ENCODE measurements around the gene BRINP2. TPM values are rescaled to one million over a fixed set of nuclear protein-coding genes. Genes with fewer than 3 reads are reported as not detected.

The BRINP2 gene
- total RNA-seq, 4 donors from 2014 or later, result 0.16 to 2.4 (median 0.40) TPM

DNA sequence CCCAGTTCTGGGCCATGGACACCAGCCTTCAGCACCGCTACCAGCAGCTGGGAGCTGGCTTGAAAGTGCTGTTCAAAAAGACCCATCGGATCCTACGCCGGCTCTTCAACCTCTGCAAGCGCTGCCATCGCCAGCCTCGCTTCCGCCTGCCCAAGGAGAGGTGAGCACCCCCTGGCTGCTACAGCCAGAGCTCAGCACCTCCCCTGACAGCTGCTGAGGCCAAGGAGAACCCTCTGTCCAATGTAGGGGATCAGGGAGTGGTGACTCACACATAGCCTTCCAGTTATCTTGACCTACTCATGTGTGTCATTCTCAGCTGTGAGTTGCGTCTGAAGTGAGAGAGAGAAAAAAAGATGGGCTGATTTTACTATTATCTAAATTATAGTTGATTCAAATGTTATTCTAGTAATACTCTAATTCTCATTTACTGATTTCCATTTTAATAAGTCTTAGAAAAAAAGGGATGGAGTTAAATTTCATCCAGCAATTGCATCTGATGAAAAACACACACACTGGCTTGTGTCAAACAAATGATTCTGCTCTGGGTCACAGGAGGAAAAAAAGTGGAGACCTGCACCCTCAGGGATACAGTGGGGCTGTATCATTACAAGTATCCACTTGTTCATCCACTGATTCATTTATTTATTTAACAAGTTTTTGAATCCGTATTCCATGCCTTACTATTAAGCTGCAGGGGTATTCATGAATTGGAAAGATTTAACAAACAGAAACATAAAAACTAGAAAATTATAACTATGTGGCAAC is 108.0 kb downstream of the BRINP2 start:
- TF ChIP-seq, protein P1, sequence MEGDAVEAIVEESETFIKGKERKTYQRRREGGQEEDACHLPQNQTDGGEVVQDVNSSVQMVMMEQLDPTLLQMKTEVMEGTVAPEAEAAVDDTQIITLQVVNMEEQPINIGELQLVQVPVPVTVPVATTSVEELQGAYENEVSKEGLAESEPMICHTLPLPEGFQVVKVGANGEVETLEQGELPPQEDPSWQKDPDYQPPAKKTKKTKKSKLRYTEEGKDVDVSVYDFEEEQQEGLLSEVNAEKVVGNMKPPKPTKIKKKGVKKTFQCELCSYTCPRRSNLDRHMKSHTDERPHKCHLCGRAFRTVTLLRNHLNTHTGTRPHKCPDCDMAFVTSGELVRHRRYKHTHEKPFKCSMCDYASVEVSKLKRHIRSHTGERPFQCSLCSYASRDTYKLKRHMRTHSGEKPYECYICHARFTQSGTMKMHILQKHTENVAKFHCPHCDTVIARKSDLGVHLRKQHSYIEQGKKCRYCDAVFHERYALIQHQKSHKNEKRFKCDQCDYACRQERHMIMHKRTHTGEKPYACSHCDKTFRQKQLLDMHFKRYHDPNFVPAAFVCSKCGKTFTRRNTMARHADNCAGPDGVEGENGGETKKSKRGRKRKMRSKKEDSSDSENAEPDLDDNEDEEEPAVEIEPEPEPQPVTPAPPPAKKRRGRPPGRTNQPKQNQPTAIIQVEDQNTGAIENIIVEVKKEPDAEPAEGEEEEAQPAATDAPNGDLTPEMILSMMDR (IDR thresholded peaks at IDR 0.05), result no peak
- no peak for DNase-seq (ENCODE audit: low spot score)
- no peak for ATAC-seq (ENCODE audit: low FRiP score)

DNA sequence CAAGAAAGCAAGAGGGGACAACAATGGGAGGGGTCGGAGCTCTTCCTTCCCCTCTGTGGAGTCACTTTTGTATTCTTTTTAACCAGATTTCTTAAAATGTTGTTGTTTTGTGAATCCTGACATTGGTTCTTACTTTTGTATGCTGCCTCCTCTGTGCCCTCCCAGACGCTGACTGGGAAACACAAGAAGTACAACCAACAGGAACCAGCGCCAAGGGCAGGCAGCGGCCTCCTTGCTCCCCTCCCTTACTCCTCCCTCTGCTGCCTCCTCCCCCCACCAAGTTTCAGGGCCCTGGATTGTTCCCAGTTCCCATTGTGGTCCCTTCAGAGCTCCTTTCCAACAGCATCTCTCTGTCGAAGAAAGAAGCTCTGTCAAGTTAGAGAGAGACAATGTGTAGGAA is 111.1 kb downstream of the BRINP2 start:
- ATAC-seq (ENCODE audit: low FRiP score), result no peak
- TF ChIP-seq, protein P1 (IDR thresholded peaks at IDR 0.05), result no peak
- no peak for DNase-seq (ENCODE audit: low spot score)

DNA sequence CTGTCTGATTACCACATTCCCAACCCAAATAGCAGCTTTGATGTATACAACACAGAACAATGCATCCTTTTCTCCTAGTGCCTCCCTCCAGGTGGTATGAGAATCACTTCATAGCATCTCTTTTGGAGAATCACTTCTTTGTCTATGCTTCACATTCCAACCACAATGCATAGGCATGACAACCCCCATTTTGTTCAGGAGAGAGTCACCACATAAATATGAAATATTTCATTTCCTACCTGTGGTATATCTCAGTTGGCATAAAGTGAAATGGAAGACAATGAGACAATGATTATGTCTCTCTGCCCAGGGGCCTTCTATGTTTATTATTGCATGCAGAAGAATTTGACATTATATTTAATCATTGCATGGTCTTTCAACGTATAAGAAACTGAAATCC is 112.2 kb downstream of the BRINP2 start:
- DNase-seq (ENCODE audit: low spot score) (no peak), ATAC-seq (ENCODE audit: low FRiP score) (no peak)
- TF ChIP-seq, protein P1 (IDR thresholded peaks at IDR 0.05), result no peak

DNA sequence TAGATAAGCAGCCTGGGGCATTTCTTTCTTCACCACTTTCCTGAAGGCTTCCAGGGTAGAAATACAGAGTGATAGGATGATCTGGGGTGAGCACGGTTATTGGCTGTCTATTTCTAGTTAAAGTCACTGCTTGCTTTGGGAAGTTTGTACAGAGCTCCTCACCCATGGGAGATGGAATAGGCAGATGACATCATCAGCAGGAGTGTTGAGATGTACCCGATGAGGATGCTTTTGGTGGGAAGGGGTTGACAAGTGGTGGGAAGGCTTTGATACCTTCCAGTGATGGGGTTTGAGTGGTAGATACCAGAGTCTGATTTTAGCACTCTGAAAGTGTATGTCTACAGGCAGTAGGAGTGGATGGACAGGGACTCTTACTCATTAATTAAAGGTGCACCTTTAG is 112.6 kb downstream of the BRINP2 start:
- TF ChIP-seq, protein P1 (IDR thresholded peaks at IDR 0.05), result no peak
- ATAC-seq (ENCODE audit: low FRiP score), result no peak

DNA sequence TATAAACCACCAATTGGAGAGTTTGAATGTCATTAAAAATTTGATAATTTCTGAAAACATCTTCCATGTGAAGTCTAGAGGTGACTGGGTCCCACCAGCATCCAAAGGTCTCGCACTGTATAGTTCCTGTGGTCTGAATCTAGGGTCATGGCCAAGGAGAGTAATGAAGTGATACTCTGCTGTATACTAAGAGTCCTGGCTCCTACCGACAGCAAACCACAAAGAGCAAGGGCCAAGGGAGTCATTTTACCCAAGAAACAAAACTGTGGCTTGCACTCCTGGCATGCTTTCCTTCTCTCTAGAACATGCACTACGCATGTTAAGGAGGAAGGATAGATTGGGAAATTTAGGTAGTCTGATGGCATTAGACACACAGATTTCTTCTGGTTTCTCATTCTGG is 115.6 kb downstream of the BRINP2 start:
- ATAC-seq (ENCODE audit: low FRiP score) (no peak), DNase-seq (ENCODE audit: low spot score) (no peak)
- TF ChIP-seq, protein P1 (IDR thresholded peaks at IDR 0.05), result no peak

More for the DNA sequence above, 112.6 kb downstream of the BRINP2 start:
- no peak for DNase-seq (ENCODE audit: low spot score)

DNA sequence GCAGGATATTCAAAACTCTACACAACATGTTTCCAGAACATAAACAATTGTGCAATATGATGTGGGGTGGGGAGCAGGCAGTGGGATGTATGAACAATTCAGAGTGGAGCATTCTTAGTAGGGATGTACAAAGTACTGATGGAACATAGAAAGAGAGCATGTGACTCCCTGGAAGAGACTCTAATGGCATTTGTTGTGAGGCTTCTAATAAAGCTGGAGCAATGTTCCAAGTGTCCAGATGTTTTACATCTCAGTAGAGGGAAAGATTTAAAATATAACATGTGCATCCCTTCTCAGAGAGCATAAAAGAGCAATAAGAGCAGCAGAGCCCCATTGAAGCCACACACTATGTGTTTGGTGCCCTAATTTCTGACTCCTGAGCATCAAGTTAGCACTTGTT is 116.5 kb downstream of the BRINP2 start:
- no peak for ATAC-seq (ENCODE audit: low FRiP score)
- TF ChIP-seq, protein P1 (IDR thresholded peaks at IDR 0.05), result no peak

DNA sequence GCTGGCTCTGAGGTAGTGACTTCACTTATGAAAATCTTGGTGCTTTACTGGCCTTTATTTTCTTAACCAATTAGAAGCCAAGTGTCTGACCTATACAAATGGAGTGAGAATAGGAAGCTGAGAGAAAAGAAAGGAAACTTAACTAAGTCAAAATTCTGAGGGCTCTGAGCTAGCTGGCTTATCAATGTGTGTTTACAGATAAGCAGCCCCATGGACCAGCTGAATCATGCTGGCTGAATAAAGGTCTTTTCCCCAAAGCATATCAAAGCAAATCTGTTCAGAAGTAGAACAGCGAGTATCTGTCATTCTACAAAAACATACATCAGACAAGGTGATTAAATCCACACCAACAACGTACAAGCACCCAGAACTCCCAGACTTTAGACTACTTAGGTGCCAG is 117.2 kb downstream of the BRINP2 start:
- DNase-seq (ENCODE audit: low spot score), result no peak
- ATAC-seq (ENCODE audit: low FRiP score), result no peak
- TF ChIP-seq, protein P1 (IDR thresholded peaks at IDR 0.05), result no peak

More for the DNA sequence above, 116.5 kb downstream of the BRINP2 start:
- no peak for DNase-seq (ENCODE audit: low spot score)

Data from omental fat pad (tissue), 4 donors.